ENCODE data around the gene RIPOR3.

- TF ChIP-seq CTCF (IDR thresholded peaks at IDR 0.05; ENCODE audit: low read depth, low read length, missing input control) (no peak), REST (IDR thresholded peaks at IDR 0.05) (no peak), ATF3 (IDR thresholded peaks at IDR 0.05) (no peak), SP1 (IDR thresholded peaks at IDR 0.05) (no peak), HNF4G (IDR thresholded peaks at IDR 0.05) (no peak), RAD21 (IDR thresholded peaks at IDR 0.05) (no peak), YY1 (IDR thresholded peaks at IDR 0.05) (no peak), EGR1 (IDR thresholded peaks at IDR 0.05; ENCODE audit: low read depth in 2 of 2) (no peak), MAX (IDR thresholded peaks at IDR 0.05) (no peak), RXRA (IDR thresholded peaks at IDR 0.05) (no peak)
Measured at GRCh38 chr20:50686821-50687220, 4.5 kb downstream of the RIPOR3 start.

Data from liver (tissue), 3 donors.